A549 (cell line): ENCODE results near the gene KRTAP5-4. TPM values are rescaled to one million over a fixed set of nuclear protein-coding genes. Genes with fewer than 3 reads are reported as not detected.

Experiments used
- ATAC-seq, 2 experiments: fragments of 200-7000 bp in 1 of 2; fragments of >200 bp in 1 of 2; cut with Nextera tagmentation in 1 of 2; cut with Tn5 transposase in 1 of 2; 3 replicates each; pipeline versions ENCODE4 v1.8.0 to v1.9.1; 2018 to 2020; ENCODE audit warnings: mild to moderate bottlenecking in 1 of 2, moderate library complexity in 1 of 2
- CTCF ChIA-PET: fragments of 300-600 bp; sonication (Branson Sonifier 250); formaldehyde crosslinking; extraction: SDS; loops from one replicate; lab custom pipeline; 2021; ENCODE audit warnings: antibody characterized with exemption, inconsistent platforms; lab: Yijun Ruan, JAX
- POLR2A ChIA-PET: fragments of 350-600 bp; formaldehyde crosslinking; extraction: SDS; loops from one replicate; lab custom pipeline; 2021; ENCODE audit warnings: antibody characterized with exemption, inconsistent platforms; lab: Yijun Ruan, JAX
- DNase-seq, 2 experiments: peaks; one replicate each; pipeline versions ENCODE4 v3.0.0 to v3.0.0-alpha.2; 2011 to 2016; ENCODE audit warnings: low read depth in 1 of 2, low spot score in 1 of 2
- FAIRE-seq: peaks from 2 replicates; lab custom pipeline; 2011; peaks lifted over from hg19 to GRCh38; lab: Jason Lieb, UNC
- H3K27ac ChIP-seq, 2 experiments: fragments of >200 bp; sonication (Bioruptor Twin); formaldehyde crosslinking; 3 replicates each; pipeline ENCODE4 v1.5.1; 2016 to 2017
- H3K4me1 ChIP-seq: fragments of >200 bp; sonication (Bioruptor Twin); formaldehyde crosslinking; 3 replicates; pipeline ENCODE4 v1.6.1; 2016
- H3K4me2 ChIP-seq: fragments of >200 bp; sonication (Bioruptor Twin); formaldehyde crosslinking; 3 replicates; pipeline ENCODE4 v1.6.1; 2016
- H3K4me3 ChIP-seq: fragments of >200 bp; sonication (Bioruptor Twin); formaldehyde crosslinking; 3 replicates; pipeline ENCODE4 v1.5.1; 2016
- H3K9me3 ChIP-seq: fragments of >200 bp; sonication (Bioruptor Twin); formaldehyde crosslinking; 3 replicates; pipeline ENCODE4 v1.6.1; 2016
- ATOH8 ChIP-seq: fragments of 250-450 bp; sonication (Bioruptor Pico); IDR thresholded peaks from 2 replicates; pipeline ENCODE4 v1.5.0; 2020; ENCODE audit warnings: low read depth, mild to moderate bottlenecking, moderate library complexity
- BHLHE40 ChIP-seq: IDR thresholded peaks from 2 replicates; pipeline ENCODE4 v1.6.1; 2012; ENCODE audit warnings: low read depth, low read length, inconsistent platforms
- CBX2 ChIP-seq: fragments of 200-600 bp; sonication (generic); IDR thresholded peaks from 2 replicates; pipeline ENCODE4 v1.6.1; 2016; ENCODE audit warnings: low read depth, mild to moderate bottlenecking, borderline replicate concordance
- CHD4 ChIP-seq: fragments of 200-600 bp; sonication (generic); IDR thresholded peaks from 2 replicates; pipeline ENCODE4 v1.6.1; 2016; ENCODE audit warnings: antibody characterized with exemption, mild to moderate bottlenecking, borderline replicate concordance
- EHF ChIP-seq: fragments of 250-450 bp; sonication (Bioruptor Pico); IDR thresholded peaks from 2 replicates; pipeline ENCODE4 v1.5.0; 2020; ENCODE audit warnings: mild to moderate bottlenecking
- EHMT2 ChIP-seq: fragments of 200-600 bp; sonication (generic); IDR thresholded peaks from 2 replicates; pipeline ENCODE4 v1.6.1; 2016; ENCODE audit warnings: antibody characterized with exemption, low read depth, mild to moderate bottlenecking, moderate library complexity
- EP300 ChIP-seq, 2 experiments: fragments of >200 bp; sonication (Bioruptor Twin); formaldehyde crosslinking; IDR thresholded peaks; 2 replicates in 1 of 2; 3 replicates in 1 of 2; pipeline ENCODE4 v1.6.1; 2016 to 2017
- FOXS1 ChIP-seq: fragments of 250-450 bp; sonication (Bioruptor Pico); IDR thresholded peaks from 2 replicates; pipeline ENCODE4 v1.5.0; 2020; ENCODE audit warnings: mild to moderate bottlenecking, moderate library complexity
- GATA3 ChIP-seq: IDR thresholded peaks from 2 replicates; pipeline ENCODE4 v1.6.1; 2012; ENCODE audit warnings: borderline replicate concordance
- HDAC2 ChIP-seq: fragments of 200-600 bp; sonication (generic); IDR thresholded peaks from 2 replicates; pipeline ENCODE4 v1.6.1; 2016
- HMGXB4 ChIP-seq: fragments of 250-450 bp; sonication (Bioruptor Pico); IDR thresholded peaks from 2 replicates; pipeline ENCODE4 v1.5.0; 2021; ENCODE audit warnings: mild to moderate bottlenecking, moderate library complexity, borderline replicate concordance
- HOXB13 ChIP-seq: fragments of 250-450 bp; sonication (Bioruptor Pico); IDR thresholded peaks from 2 replicates; pipeline ENCODE4 v1.5.0; 2020; ENCODE audit warnings: low read depth, mild to moderate bottlenecking, moderate library complexity
- HOXB5 ChIP-seq: fragments of 250-450 bp; sonication (Bioruptor Pico); IDR thresholded peaks from 2 replicates; pipeline ENCODE4 v1.5.0; 2020; ENCODE audit warnings: mild to moderate bottlenecking, moderate library complexity
- JUN ChIP-seq, 2 experiments: fragments of >200 bp; sonication (Bioruptor Twin); formaldehyde crosslinking; IDR thresholded peaks; 2 replicates in 1 of 2; 3 replicates in 1 of 2; pipeline ENCODE4 v1.6.1; 2016 to 2017
- MYC ChIP-seq: IDR thresholded peaks from 2 replicates; pipeline ENCODE4 v1.6.1; 2012; ENCODE audit warnings: mild to moderate bottlenecking, inconsistent platforms, low read length, improper control_type of control experiment, borderline replicate concordance
- NFE2L2 ChIP-seq: fragments of 150-350 bp; conservative IDR thresholded peaks from 2 replicates; pipeline ENCODE4 v1.6.1; 2014; ENCODE audit warnings: low read length
- PHF8 ChIP-seq: fragments of 200-600 bp; sonication (generic); IDR thresholded peaks from 2 replicates; pipeline ENCODE4 v1.6.1; 2016; ENCODE audit warnings: low read depth, mild to moderate bottlenecking, antibody characterized with exemption, moderate library complexity, borderline replicate concordance
- POLR2A ChIP-seq: IDR thresholded peaks from 2 replicates; pipeline ENCODE4 v1.6.1; 2012; ENCODE audit warnings: mild to moderate bottlenecking, low read length
- RAD21 ChIP-seq, 2 experiments: fragments of >200 bp in 1 of 2; sonication (Bioruptor Twin) in 1 of 2; formaldehyde crosslinking in 1 of 2; IDR thresholded peaks in 1 of 2; conservative IDR thresholded peaks in 1 of 2; 2 replicates in 1 of 2; 3 replicates in 1 of 2; pipeline ENCODE4 v1.6.1; 2012 to 2018; ENCODE audit warnings: inconsistent platforms in 1 of 2
- RFX5 ChIP-seq: fragments of 450-650 bp; IDR thresholded peaks from 2 replicates; pipeline ENCODE4 v1.7.1; 2014; ENCODE audit warnings: antibody characterized with exemption, mild to moderate bottlenecking, moderate library complexity
- SMC3 ChIP-seq: fragments of >200 bp; sonication (Bioruptor Twin); formaldehyde crosslinking; IDR thresholded peaks from 3 replicates; pipeline ENCODE4 v1.6.1; 2018; ENCODE audit warnings: inconsistent platforms
- SREBF2 ChIP-seq: fragments of 450-650 bp; IDR thresholded peaks from 2 replicates; pipeline ENCODE4 v1.6.1; 2014; ENCODE audit warnings: mild to moderate bottlenecking, moderate library complexity
- TFCP2L1 ChIP-seq: fragments of 250-450 bp; sonication (Bioruptor Pico); IDR thresholded peaks from 2 replicates; pipeline ENCODE4 v1.5.0; 2021; ENCODE audit warnings: mild to moderate bottlenecking
- TP53 ChIP-seq: fragments of 250-450 bp; sonication (Bioruptor Pico); IDR thresholded peaks from 2 replicates; pipeline ENCODE4 v1.5.0; 2021; ENCODE audit warnings: mild to moderate bottlenecking, moderate library complexity
- ZSCAN20 ChIP-seq: fragments of 250-450 bp; sonication (Bioruptor Pico); IDR thresholded peaks from 2 replicates; pipeline ENCODE4 v1.8.0; 2022; ENCODE audit warnings: mild to moderate bottlenecking, moderate library complexity
- WGBS: methylation state at CpG from one replicate; pipeline ENCODE4 v1.1.6; 2017; ENCODE audit errors: missing lambda C conversion rate; 5-methylcytosine and 5-hydroxymethylcytosine counted together
- polyA plus RNA-seq, 4 experiments: library from polyadenylated mRNA; depleted of rRNA in 3 of 4; stranded (reverse); fragments of >200 nt; fragmentation: RNase III in 1 of 4; extraction: RNeasy Plus Mini Kit Qiagen cat#74134 plus additional on column Dnase treatment in 1 of 4; gene quantifications; 2 replicates in 3 of 4; 3 replicates in 1 of 4; pipeline ENCODE4 v1.2.3, GENCODE V29; 2011 to 2017

The KRTAP5-4 gene
- polyA plus RNA-seq, 2 of the 4 experiments (the other 2 are of a cell fraction) = not detected

DNA sequence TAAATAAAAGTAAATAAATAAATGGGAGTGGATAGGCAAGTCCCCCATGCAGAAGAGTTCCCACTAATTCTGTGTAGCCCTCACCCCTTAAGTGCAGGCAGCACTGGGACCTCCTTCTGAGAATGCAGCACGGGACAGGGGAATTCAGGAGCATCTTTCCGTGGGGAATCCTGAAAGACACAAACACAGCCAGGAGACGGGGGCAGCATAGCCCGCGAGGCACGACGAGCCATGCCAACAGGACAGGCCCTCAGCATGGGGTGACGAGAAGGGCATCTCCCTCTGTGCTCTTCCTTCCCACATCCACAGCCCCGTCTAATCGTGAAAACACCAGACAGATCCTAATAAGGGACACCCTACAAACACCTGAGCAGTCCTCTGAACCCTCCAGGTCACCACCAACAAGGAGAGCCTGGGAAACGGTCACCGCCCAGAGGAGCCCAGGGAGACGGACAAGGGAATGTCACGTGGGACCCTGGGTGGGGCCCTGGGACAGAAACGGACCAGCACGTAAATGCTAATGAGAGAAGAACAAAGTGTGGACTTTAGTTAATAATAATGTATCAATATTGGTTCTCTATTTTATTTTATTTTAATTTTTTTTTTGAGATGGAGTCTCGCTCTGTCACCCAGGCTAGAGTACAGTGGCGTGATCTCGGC, 14.5 kb upstream of the KRTAP5-4 start:
- WGBS = 62% methylated on average over 19 of the region's 19 CpGs
- no peak for FAIRE-seq
- Histone ChIP-seq H3K27ac (no peak overlapping the region), H3K4me2 (no peak overlapping the region), H3K4me1 (no peaks in the 10 kb centered on the region)
- POLR2A ChIA-PET = no interaction called here
- ATAC-seq = no peak
- no peak for DNase-seq
- no peak for TF ChIP-seq HDAC2
- no peak for TF ChIP-seq RAD21 (conservative IDR thresholded peaks at IDR 0.05 in 1 of 2, IDR thresholded peaks at IDR 0.05 in 1 of 2)
- TF ChIP-seq ATOH8 (CRISPR knock-in tag) = no peak
- TF ChIP-seq PHF8 = no peak
- TF ChIP-seq POLR2A = no peak
- TF ChIP-seq HOXB5 (CRISPR knock-in tag) = no peak
- TF ChIP-seq SREBF2 = no peak
- TF ChIP-seq JUN (IDR thresholded peaks at IDR 0.05) = no peak
- no peak for TF ChIP-seq CHD4
- TF ChIP-seq, all 56 proteins: peak for 0
- Histone ChIP-seq H3K9me3 (no peaks in the 10 kb centered on the region), H3K4me3 (no peak overlapping the region)
- CTCF ChIA-PET = interaction anchor here (1.3 to 6.3 kb wide), 2 partner anchors 9 to 516 kb away, joined by 3 to 54 read pairs; partner anchors contain the start of gene KRTAP5-5

- Histone ChIP-seq H3K4me2 (no peak overlapping the region), H3K4me1 (no peaks in the 10 kb centered on the region), H3K4me3 (no peak overlapping the region), H3K27ac (no peak overlapping the region)
- DNase-seq = no peak
- POLR2A ChIA-PET = no interaction called here
- TF ChIP-seq HOXB5 (CRISPR knock-in tag) (no peak), ZSCAN20 (CRISPR knock-in tag) (no peak), NFE2L2 (no peak), EHMT2 (no peak), POLR2A (no peak), SMC3 (no peak), CBX2 (no peak), HMGXB4 (CRISPR knock-in tag) (no peak), MYC (no peak), HDAC2 (no peak), SREBF2 (no peak), TFCP2L1 (no peak), EHF (no peak)
- TF ChIP-seq, all 56 proteins: peak for 0
- H3K9me3 ChIP-seq = no peaks in the 10 kb centered on the region
- FAIRE-seq (no peak), ATAC-seq (no peak)
- 29% methylated on average over 10 of the region's 10 CpGs for WGBS
- CTCF ChIA-PET = interaction anchor here (1.0 to 5.9 kb wide), 11 partner anchors 9 to 523 kb away, joined by 3 to 36 read pairs (median 5); no protein-coding TSS in a partner anchor
Measured at GRCh38 chr11:1633864-1634263, 11.9 kb upstream of the KRTAP5-4 start.

GRCh38 chr11:1632053-1632714, 10.2 kb upstream of the KRTAP5-4 start:
- H3K4me1 ChIP-seq = no peaks in the 10 kb centered on the region
- no peak overlapping the region for H3K4me3 ChIP-seq
- FAIRE-seq = no peak
- H3K4me2 ChIP-seq = no peak overlapping the region
- no peak for TF ChIP-seq GATA3
- TF ChIP-seq FOXS1 (CRISPR knock-in tag) = no peak
- no peak for TF ChIP-seq TP53 (CRISPR knock-in tag)
- no peak for TF ChIP-seq BHLHE40
- TF ChIP-seq NFE2L2 = no peak
- no peak for TF ChIP-seq RFX5
- TF ChIP-seq HOXB13 (CRISPR knock-in tag) = no peak
- no peak for TF ChIP-seq CBX2
- TF ChIP-seq HMGXB4 (CRISPR knock-in tag) = no peak
- TF ChIP-seq EHF = no peak
- TF ChIP-seq EP300 (IDR thresholded peaks at IDR 0.05) = no peak
- TF ChIP-seq, all 56 proteins: peak for 0
- 40% methylated on average over 7 of the region's 11 CpGs for WGBS
- ChIA-PET CTCF (interaction anchor here (0.6 to 6.9 kb wide), 13 partner anchors 8 to 524 kb away, joined by 3 to 47 read pairs (median 6); partner anchors contain the start of gene KRTAP5-2), POLR2A (no interaction called here)
- Histone ChIP-seq H3K27ac (no peak overlapping the region), H3K9me3 (no peaks in the 10 kb centered on the region)
- ATAC-seq (no peak), DNase-seq (no peak)
